ENCODE measurements around the gene HLA-DRB5.

- no peak for TF ChIP-seq REST (IDR thresholded peaks at IDR 0.05; ENCODE audit: unreplicated experiment)
- no peak for TF ChIP-seq EZH2phosphoT487 (IDR thresholded peaks at IDR 0.05; ENCODE audit: unreplicated experiment)
- TF ChIP-seq POLR2AphosphoS5 (IDR thresholded peaks at IDR 0.05; ENCODE audit: low read depth): no peak
- no peak for TF ChIP-seq CTCF (conservative IDR thresholded peaks at IDR 0.05; ENCODE audit: low read depth in 2 of 2)
- TF ChIP-seq EZH2 (IDR thresholded peaks at IDR 0.05; ENCODE audit: low read depth, unreplicated experiment): no peak
- no peak for TF ChIP-seq ETS1 (IDR thresholded peaks at IDR 0.05)
- TF ChIP-seq ZNF114 (CRISPR knock-in tag; IDR thresholded peaks at IDR 0.05): no peak
- TF ChIP-seq JUNB (IDR thresholded peaks at IDR 0.05; ENCODE audit: unreplicated experiment): no peak
- no peak for TF ChIP-seq ZNF331 (CRISPR knock-in tag; IDR thresholded peaks at IDR 0.05; ENCODE audit: low read depth)
Observed at GRCh38 chr6:32539839-32540238, 9.8 kb upstream of the HLA-DRB5 start.

All from GM23338 (cell line).